Parathyroid adenoma (tissue), 2 donors: ENCODE measurements around the gene SCGB3A1.

Experiments used
- H2AFZ ChIP-seq: fragments of 300-600 bp; sonication (generic); one replicate; pipeline ENCODE4 v1.7.0; 2017; ENCODE audit warnings: antibody characterized with exemption, mild to moderate bottlenecking
- H3K27ac ChIP-seq: fragments of 300-600 bp; sonication (generic); one replicate; pipeline ENCODE4 v1.7.0; 2017
- H3K27me3 ChIP-seq: fragments of 300-600 bp; sonication (generic); one replicate; pipeline ENCODE4 v1.7.0; 2017; ENCODE audit warnings: low read length; ENCODE audit not compliant: control insufficient read depth, insufficient read depth
- H3K36me3 ChIP-seq: fragments of 300-600 bp; sonication (generic); one replicate; pipeline ENCODE4 v1.7.0; 2017; ENCODE audit warnings: low read length; ENCODE audit not compliant: control insufficient read depth, insufficient read depth
- H3K4me1 ChIP-seq: fragments of 300-600 bp; sonication (generic); one replicate; pipeline ENCODE4 v1.7.0; 2017; ENCODE audit warnings: control low read depth
- H3K4me2 ChIP-seq: fragments of 300-600 bp; sonication (generic); one replicate; pipeline ENCODE4 v1.7.0; 2017; ENCODE audit warnings: low read length
- H3K4me3 ChIP-seq: fragments of 300-600 bp; sonication (generic); one replicate; pipeline ENCODE4 v1.7.0; 2017; ENCODE audit warnings: low read depth, low read length
- H3K79me2 ChIP-seq: fragments of 300-600 bp; sonication (generic); one replicate; pipeline ENCODE4 v1.7.0; 2017; ENCODE audit warnings: control low read depth
- H3K9ac ChIP-seq: fragments of 300-600 bp; sonication (generic); one replicate; pipeline ENCODE4 v1.7.0; 2017; ENCODE audit warnings: mild to moderate bottlenecking
- H3K9me3 ChIP-seq: fragments of 300-600 bp; sonication (generic); one replicate; pipeline ENCODE4 v1.7.0; 2017; ENCODE audit warnings: low read length; ENCODE audit not compliant: control insufficient read depth
- TF ChIP-seq, protein P1 (sequence below): fragments of 300-600 bp; sonication (generic); IDR thresholded peaks from one replicate; pipeline ENCODE4 v1.7.0; 2017; ENCODE audit warnings: antibody characterized with exemption, mild to moderate bottlenecking
- donor health status: primary hyperparathyroidism.

Gene SCGB3A1

DNA sequence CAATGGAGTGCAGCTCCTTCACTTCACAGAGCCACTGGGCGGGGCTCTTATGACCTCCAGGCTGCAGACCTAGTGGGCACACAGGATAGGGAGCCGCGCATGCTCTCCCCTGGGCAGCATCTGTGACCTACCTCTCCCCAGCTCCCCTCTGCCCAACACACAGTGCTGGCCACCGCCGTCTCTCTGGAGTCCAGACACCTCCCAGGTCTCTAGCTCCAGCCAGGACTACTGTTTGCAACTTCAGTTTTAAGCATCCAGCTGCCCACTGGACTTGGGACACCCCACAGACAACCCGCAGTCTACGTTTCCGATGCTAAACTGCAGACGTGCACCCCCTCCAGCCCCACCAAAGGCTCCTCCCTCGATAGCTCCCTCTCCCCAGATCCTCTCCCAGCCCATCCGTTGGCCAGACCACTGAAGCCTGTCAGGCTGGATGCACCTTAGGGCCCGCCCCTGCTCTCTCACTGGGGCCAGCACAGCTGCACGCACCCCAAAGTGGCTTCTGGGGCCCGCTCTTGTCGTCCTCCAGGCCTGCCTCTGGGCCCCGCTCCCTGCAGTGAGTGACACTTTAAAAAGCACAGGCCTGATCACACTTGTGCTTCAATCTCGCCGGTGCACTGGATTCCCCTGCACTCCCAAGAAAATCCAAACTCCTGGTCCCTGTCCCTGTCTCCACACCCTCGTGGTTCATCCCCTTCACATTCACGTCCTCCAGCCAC lies 46.8 kb upstream of the SCGB3A1 start:
- Histone ChIP-seq H3K4me1 (no peaks in the 10 kb centered on the region), H3K79me2 (no peaks in the 10 kb centered on the region), H3K9me3 (no peaks in the 10 kb centered on the region), H3K4me3 (no peak overlapping the region), H2AFZ (no peak overlapping the region), H3K4me2 (no peak overlapping the region), H3K9ac (no peak overlapping the region), H3K36me3 (no peaks in the 10 kb centered on the region), H3K27ac (no peak overlapping the region), H3K27me3 (no peaks in the 10 kb centered on the region)
- TF ChIP-seq, protein P1, sequence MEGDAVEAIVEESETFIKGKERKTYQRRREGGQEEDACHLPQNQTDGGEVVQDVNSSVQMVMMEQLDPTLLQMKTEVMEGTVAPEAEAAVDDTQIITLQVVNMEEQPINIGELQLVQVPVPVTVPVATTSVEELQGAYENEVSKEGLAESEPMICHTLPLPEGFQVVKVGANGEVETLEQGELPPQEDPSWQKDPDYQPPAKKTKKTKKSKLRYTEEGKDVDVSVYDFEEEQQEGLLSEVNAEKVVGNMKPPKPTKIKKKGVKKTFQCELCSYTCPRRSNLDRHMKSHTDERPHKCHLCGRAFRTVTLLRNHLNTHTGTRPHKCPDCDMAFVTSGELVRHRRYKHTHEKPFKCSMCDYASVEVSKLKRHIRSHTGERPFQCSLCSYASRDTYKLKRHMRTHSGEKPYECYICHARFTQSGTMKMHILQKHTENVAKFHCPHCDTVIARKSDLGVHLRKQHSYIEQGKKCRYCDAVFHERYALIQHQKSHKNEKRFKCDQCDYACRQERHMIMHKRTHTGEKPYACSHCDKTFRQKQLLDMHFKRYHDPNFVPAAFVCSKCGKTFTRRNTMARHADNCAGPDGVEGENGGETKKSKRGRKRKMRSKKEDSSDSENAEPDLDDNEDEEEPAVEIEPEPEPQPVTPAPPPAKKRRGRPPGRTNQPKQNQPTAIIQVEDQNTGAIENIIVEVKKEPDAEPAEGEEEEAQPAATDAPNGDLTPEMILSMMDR = no peak

- Histone ChIP-seq H3K27me3 (no peaks in the 10 kb centered on the region), H3K27ac (no peak overlapping the region), H3K79me2 (no peaks in the 10 kb centered on the region), H3K4me2 (no peak overlapping the region), H3K4me3 (no peak overlapping the region), H3K36me3 (no peaks in the 10 kb centered on the region), H2AFZ (no peak overlapping the region), H3K9me3 (no peaks in the 10 kb centered on the region), H3K4me1 (no peaks in the 10 kb centered on the region), H3K9ac (no peak overlapping the region)
- TF ChIP-seq, protein P1 = no peak
Measured at GRCh38 chr5:180636403-180637075, 45.2 kb upstream of the SCGB3A1 start.

DNA sequence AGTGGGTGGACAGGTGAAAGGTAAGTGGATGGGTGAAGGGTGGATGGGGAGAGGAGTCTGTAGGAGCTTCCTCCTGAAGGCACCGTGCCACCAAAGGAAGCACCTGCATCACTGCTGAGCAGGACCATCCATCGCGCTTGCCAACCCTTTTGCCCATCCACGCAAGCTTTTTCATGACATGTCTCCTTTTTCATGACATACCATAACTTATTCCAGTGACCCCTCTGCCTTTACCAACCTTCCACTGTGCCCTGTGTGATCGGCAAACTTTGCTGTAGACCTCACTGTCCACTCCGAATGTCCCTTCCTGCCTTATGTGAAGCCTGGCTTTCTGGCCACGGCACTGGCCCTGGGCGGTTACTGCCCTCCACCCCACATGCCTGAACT lies 44.7 kb upstream of the SCGB3A1 start:
- Histone ChIP-seq H3K4me3 (no peak overlapping the region), H2AFZ (no peak overlapping the region), H3K4me1 (no peaks in the 10 kb centered on the region), H3K79me2 (no peaks in the 10 kb centered on the region), H3K27ac (no peak overlapping the region), H3K9me3 (no peaks in the 10 kb centered on the region), H3K4me2 (no peak overlapping the region), H3K36me3 (no peaks in the 10 kb centered on the region), H3K9ac (no peak overlapping the region), H3K27me3 (no peaks in the 10 kb centered on the region)
- TF ChIP-seq, protein P1 = no peak

- H3K9ac ChIP-seq = no peak overlapping the region
Measured at GRCh38 chr5:180633283-180634177, 42.2 kb upstream of the SCGB3A1 start.

More at GRCh38 chr5:180633283-180634177, 42.2 kb upstream of the SCGB3A1 start:
- Histone ChIP-seq H3K27ac (no peak overlapping the region), H3K4me3 (no peak overlapping the region), H3K4me1 (no peaks in the 10 kb centered on the region), H3K27me3 (no peaks in the 10 kb centered on the region), H3K9me3 (no peaks in the 10 kb centered on the region), H3K36me3 (no peaks in the 10 kb centered on the region), H2AFZ (no peak overlapping the region), H3K79me2 (no peaks in the 10 kb centered on the region), H3K4me2 (no peak overlapping the region)
- TF ChIP-seq, protein P1 = no peak
